ENCODE results near the gene LNP1. TPM values are rescaled to one million over a fixed set of nuclear protein-coding genes. Genes with fewer than 3 reads are reported as not detected.

LNP1 gene
- total and polyA plus RNA-seq, 2 of the 8 experiments (the other 6 are each of a cell fraction or from before 2014, with no cell fraction given), result 6.6 to 8.7 TPM

- TF ChIP-seq RBBP5 (IDR thresholded peaks at IDR 0.05; ENCODE audit: borderline replicate concordance, low read depth, low read length), result no peak
- no peak for TF ChIP-seq EZH2 (IDR thresholded peaks at IDR 0.05; ENCODE audit: low read depth, low read length, severe bottlenecking)
- no peak for TF ChIP-seq SAP30 (IDR thresholded peaks at IDR 0.05; ENCODE audit: insufficient read depth, insufficient replicate concordance, low read length)
- no peak for TF ChIP-seq SP4 (IDR thresholded peaks at IDR 0.05; ENCODE audit: low read length)
- no peak for TF ChIP-seq BCL11A (IDR thresholded peaks at IDR 0.05; ENCODE audit: low read depth in 2 of 2, low read length in 2 of 2)
- no peak for TF ChIP-seq RXRA (IDR thresholded peaks at IDR 0.05; ENCODE audit: insufficient read depth, low read depth, low read length)
- TF ChIP-seq SUZ12 (IDR thresholded peaks at IDR 0.05; ENCODE audit: low read length), result no peak
- TF ChIP-seq TAF1 (IDR thresholded peaks at IDR 0.05; ENCODE audit: low read depth, low read length), result no peak
- no peak for TF ChIP-seq ATF3 (IDR thresholded peaks at IDR 0.05; ENCODE audit: insufficient read depth, low read depth, low read length)
These were observed 24.8 kb downstream of the LNP1 start (continued) for GRCh38 chr3:100426067-100426682.
